ENCODE measurements around the gene TSPAN32.
"Not testable (repeated sequence)": the region's sequence is repeated elsewhere in the genome, so short reads cannot be mapped to it uniquely, and the experiment has no call there.

The TSPAN32 gene

DNA sequence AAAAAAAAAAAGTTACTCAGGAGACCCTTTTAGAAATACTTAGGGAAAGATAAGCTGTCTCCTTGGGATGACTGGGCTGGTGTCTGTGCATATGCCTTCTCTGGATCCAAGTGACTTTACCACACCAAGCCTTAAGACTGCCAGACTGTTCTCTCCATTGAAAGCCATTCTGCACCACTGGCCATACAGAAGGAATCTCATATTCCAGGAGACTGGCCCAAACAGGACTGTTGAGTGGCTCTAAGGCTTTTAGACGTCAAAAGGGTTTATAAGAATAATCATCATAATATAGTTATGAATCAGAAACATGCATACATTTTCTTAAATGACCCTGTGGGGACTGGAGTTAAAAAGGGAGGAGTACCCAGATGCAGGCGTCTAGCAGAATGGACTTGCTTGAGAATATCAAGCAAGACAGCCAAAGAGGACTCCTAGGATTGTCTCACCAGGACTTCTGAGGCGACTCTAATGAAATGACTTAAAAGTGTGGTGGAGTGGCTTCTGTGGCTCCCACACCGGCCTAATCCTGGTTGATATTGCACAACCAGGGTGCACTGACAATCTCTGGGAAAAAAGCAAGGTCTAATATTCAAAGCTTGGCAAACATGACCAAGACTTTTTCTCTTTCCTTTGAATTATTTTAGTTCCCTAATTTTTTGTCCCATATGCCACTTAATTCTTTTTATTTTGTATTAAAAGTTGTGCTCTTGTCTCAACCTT is 31.8 kb downstream of the TSPAN32 start:
- not testable (repeated sequence) for DNase-seq (ENCODE audit: low read depth in 2 of 2)

- DNase-seq (ENCODE audit: low read depth in 2 of 2) = not testable (repeated sequence)
These were observed 33.5 kb downstream of the TSPAN32 start for GRCh38 chr11:2335286-2335685.

- DNase-seq (ENCODE audit: low read depth in 2 of 2) = not testable (repeated sequence)
These were observed 36.9 kb downstream of the TSPAN32 start for GRCh38 chr11:2338760-2339159.

DNA sequence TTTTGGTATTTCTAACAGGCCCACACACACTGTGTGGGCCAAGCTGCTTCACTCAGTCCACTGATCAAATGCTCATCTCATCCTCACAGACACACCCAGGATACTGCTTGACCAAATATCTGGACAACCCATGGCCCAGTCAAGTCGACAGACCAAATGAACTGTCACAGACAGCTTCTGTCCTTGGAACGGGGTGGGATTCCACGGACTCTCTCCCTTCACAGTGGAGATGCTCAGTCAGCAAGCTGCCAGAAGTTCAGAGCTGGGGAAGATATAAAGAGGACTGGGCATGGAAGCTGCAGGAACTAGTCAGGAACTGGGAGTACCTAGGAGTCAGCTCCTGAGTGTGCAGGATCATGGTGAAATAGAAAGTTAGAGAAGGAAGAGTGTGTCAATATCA is 40.7 kb downstream of the TSPAN32 start:
- DNase-seq (ENCODE audit: low read depth in 2 of 2) = no peak

- DNase-seq (ENCODE audit: low read depth in 2 of 2) = no peak
These were observed 41.2 kb downstream of the TSPAN32 start for GRCh38 chr11:2342981-2343380.

- no peak for DNase-seq (ENCODE audit: low read depth in 2 of 2)
These were observed 41.7 kb downstream of the TSPAN32 start for GRCh38 chr11:2343502-2343901.

- no peak for DNase-seq (ENCODE audit: low read depth in 2 of 2)
These were observed 43.2 kb downstream of the TSPAN32 start for GRCh38 chr11:2345050-2345449.

DNA sequence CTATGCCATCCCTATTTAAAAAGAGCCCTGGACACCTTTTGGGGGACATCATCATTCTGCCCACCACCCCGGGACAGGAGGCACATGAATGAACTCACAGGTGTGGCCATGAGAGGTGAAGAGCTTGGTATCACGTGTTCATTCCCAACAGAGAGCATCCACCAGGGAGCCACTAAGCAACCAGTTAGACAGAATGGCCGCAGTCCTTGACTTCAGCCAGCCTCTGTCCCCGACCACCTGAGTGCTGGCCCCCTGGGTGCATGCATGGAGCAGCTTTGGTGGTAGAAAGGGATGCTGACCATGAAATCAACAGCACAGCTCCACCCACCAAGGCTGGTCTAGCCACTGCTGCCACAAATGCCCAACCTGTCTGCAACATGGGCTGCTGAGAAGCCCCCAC is 44.2 kb downstream of the TSPAN32 start:
- DNase-seq (ENCODE audit: low read depth in 2 of 2) = no peak

GRCh38 chr11:2346586-2347307 is 44.9 kb downstream of the TSPAN32 start:
- no peak for DNase-seq (ENCODE audit: low read depth in 2 of 2)

DNA sequence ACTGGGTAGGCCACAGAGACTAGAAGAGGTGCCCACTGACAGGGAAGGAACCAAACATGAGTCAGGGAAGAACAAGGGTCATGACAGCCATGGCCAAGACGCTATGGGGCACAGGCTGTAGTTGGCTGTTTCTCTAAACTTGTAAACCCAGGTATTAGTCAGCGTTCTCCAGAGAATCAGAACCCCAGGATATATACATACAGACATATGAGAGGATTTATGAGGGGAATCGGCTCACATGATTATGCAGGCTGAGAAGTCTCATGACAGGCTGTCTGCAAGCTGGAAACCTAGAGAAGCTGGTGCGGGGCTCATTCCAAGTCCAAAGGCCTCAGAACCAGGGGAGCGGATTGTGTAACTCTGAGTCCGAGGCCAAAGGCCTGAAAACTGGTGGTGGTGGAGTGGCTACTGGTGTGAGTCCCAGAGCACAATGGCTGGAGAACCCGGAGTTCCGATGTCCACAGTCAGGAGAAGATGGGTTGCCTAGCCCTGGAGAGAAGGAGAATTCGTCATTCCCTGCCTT is 45.6 kb downstream of the TSPAN32 start:
- DNase-seq (ENCODE audit: low read depth in 2 of 2) = no peak

GRCh38 chr11:2348986-2349385 is 47.2 kb downstream of the TSPAN32 start:
- no peak for DNase-seq (ENCODE audit: low read depth in 2 of 2)

GRCh38 chr11:2351701-2352100 is 49.9 kb downstream of the TSPAN32 start:
- DNase-seq (ENCODE audit: low read depth in 2 of 2) = no peak

- DNase-seq (ENCODE audit: low read depth in 2 of 2) = no peak
These were observed 50.6 kb downstream of the TSPAN32 start for GRCh38 chr11:2352420-2352819.

GRCh38 chr11:2355000-2355644 is 53.3 kb downstream of the TSPAN32 start:
- DNase-seq (ENCODE audit: low read depth in 2 of 2) = no peak

DNA sequence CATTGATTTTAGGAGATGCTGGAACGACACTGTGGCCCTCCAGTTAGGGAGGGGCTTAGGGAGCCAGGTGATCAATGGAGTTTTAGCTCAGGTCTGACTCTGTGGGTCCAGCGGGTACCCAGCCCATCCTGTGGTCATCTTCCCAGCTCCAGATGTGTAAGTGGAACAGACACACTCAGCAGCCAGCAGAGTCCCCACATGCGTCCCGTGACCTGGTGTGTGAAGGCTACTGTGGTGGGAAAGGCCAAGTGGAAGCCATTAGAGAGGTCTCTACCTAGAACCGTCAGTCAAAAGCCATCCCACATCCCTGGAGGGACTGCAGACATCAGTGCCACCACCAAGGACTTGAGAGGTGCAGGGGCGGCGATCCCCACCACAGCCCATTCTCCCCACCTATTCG is 55.4 kb downstream of the TSPAN32 start:
- DNase-seq (ENCODE audit: low read depth in 2 of 2) = no peak

- not testable (repeated sequence) for DNase-seq (ENCODE audit: low read depth in 2 of 2)
These were observed 55.8 kb downstream of the TSPAN32 start for GRCh38 chr11:2357651-2358050.

GRCh38 chr11:2358754-2359442 is 57.1 kb downstream of the TSPAN32 start:
- no peak for DNase-seq (ENCODE audit: low read depth in 2 of 2)

DNA sequence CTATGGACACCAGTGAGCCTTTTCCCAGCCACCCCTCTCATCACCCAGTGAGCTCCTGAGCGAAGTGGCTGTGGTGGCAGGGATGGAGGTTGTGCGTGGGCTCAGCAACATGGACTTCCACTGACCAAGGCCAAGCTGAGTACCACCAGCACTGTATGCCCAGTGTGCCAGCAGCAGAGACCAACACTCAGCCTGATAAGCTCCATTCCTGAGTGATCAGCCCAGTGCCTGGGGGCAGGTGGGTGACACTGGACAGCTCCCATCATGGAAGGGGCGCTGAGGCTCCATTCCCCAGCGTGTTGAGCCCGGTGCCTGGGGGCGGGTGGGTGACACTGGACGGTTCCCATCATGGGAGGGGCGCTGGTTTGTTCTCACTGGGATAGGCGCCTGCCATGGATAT is 57.7 kb downstream of the TSPAN32 start:
- DNase-seq (ENCODE audit: low read depth in 2 of 2) = no peak

DNA sequence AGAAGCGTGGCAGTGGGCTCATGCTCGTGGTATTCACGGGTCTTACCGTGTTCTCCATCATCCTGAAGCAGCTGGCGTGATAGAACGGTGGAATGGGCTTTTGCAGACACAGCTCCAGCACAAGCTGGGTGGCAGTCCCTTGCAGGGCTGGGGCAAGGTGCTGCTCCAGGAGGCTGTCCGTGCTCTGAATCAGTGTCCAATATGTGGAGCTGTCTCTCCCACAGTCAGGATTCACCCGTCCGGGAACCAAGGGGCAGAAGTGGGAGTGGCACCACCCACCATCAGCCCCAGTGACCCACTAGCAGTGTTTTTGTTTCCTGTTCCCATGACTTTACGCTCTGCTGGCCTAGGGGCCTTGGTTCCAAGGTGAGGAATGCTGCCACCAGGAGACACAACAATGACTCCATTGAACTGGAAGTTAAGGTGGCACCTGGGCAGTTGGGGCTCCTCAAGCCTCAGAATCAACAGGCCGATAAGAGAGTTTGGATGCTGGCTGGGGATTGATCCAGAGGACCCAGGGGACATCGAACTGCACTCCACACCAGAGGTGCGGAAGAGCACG is 58.3 kb downstream of the TSPAN32 start:
- no peak for DNase-seq (ENCODE audit: low read depth in 2 of 2)

GRCh38 chr11:2361565-2361964 is 59.8 kb downstream of the TSPAN32 start:
- DNase-seq (ENCODE audit: low read depth in 2 of 2) = no peak

- DNase-seq (ENCODE audit: low read depth in 2 of 2) = no peak
These were observed 60.6 kb downstream of the TSPAN32 start for GRCh38 chr11:2362414-2362813.

GRCh38 chr11:2363130-2363529 is 61.3 kb downstream of the TSPAN32 start:
- DNase-seq (ENCODE audit: low read depth in 2 of 2) = no peak
